GM21717 (cell line): ENCODE data around the gene MAPT.

Source experiments
- ATAC-seq: cut with Tn5 transposase; IDR thresholded peaks from one replicate; pipeline ENCODE4 v1.9.1; 2021; ENCODE audit warnings: mild to moderate bottlenecking, moderate library complexity; ENCODE audit not compliant: unreplicated experiment

Gene MAPT

GRCh38 chr17:45985447-45985846, 91.1 kb downstream of the MAPT start:
- ATAC-seq, result no peak

- ATAC-seq, result no peak
Observed at GRCh38 chr17:45986056-45986455, 91.7 kb downstream of the MAPT start.

GRCh38 chr17:45987706-45988105, 93.4 kb downstream of the MAPT start:
- ATAC-seq, result no peak

- ATAC-seq, result no peak
Observed at GRCh38 chr17:45989759-45990158, 95.4 kb downstream of the MAPT start.

- no peak for ATAC-seq
Observed at GRCh38 chr17:45990886-45991285, 96.5 kb downstream of the MAPT start.

- no peak for ATAC-seq
Observed at GRCh38 chr17:45991341-45991740, 97.0 kb downstream of the MAPT start.

- no peak for ATAC-seq
Observed at GRCh38 chr17:45992175-45992574, 97.8 kb downstream of the MAPT start.

- no peak for ATAC-seq
Observed at GRCh38 chr17:45992904-45993303, 98.5 kb downstream of the MAPT start.

- ATAC-seq, result no peak
Observed at GRCh38 chr17:45993962-45994627, 99.7 kb downstream of the MAPT start.

GRCh38 chr17:45994987-45995386, 100.6 kb downstream of the MAPT start:
- no peak for ATAC-seq

GRCh38 chr17:45995627-45996270, 101.4 kb downstream of the MAPT start:
- no peak for ATAC-seq

GRCh38 chr17:45996282-45996937, 102.1 kb downstream of the MAPT start:
- no peak for ATAC-seq

GRCh38 chr17:45997166-45997565, 102.8 kb downstream of the MAPT start:
- ATAC-seq, result no peak

- ATAC-seq, result no peak
Observed at GRCh38 chr17:45997624-45998023, 103.3 kb downstream of the MAPT start.

GRCh38 chr17:45998987-45999899, 104.9 kb downstream of the MAPT start, which contains the start of gene STH:
Gene STH (plus strand): TSS chr17:45999250. CDS start chr17:45999280, 30 bp downstream.
- ATAC-seq, result no peak

- ATAC-seq, result no peak
Observed at GRCh38 chr17:45999900-46000290, 105.5 kb downstream of the MAPT start.

GRCh38 chr17:46000292-46000691, 105.9 kb downstream of the MAPT start:
- no peak for ATAC-seq

GRCh38 chr17:46000757-46001156, 106.4 kb downstream of the MAPT start:
- ATAC-seq, result no peak

GRCh38 chr17:46001390-46002310, 107.3 kb downstream of the MAPT start:
- no peak for ATAC-seq
